HepG2 (cell line): ENCODE measurements around the gene MLYCD. TPM values are rescaled to one million over a fixed set of nuclear protein-coding genes. Genes with fewer than 3 reads are reported as not detected.

ENCODE experiments used
- ARNTL ChIP-seq: sonication (generic); formaldehyde crosslinking; IDR thresholded peaks from 2 replicates; pipeline ENCODE4 v1.4.0; 2020; ENCODE audit warnings: mild to moderate bottlenecking, missing genetic modification reagents
- ATF4 ChIP-seq, 2 experiments: fragments of 450-650 bp in 1 of 2; sonication (generic) in 1 of 2; formaldehyde crosslinking; IDR thresholded peaks; 2 replicates each; pipeline versions ENCODE4 v1.5.0 to v1.8.0; 2020 to 2022; ENCODE audit warnings: mild to moderate bottlenecking in 1 of 2, missing genetic modification reagents in 1 of 2
- FLYWCH1 ChIP-seq: sonication (generic); formaldehyde crosslinking; IDR thresholded peaks from 2 replicates; pipeline ENCODE4 v1.8.1; 2023; ENCODE audit warnings: mild to moderate bottlenecking, missing genetic modification reagents
- GLI4 ChIP-seq: sonication (generic); formaldehyde crosslinking; IDR thresholded peaks from 2 replicates; pipeline ENCODE4 v1.5.1; 2020; ENCODE audit warnings: missing genetic modification reagents, mild to moderate bottlenecking, moderate library complexity, borderline replicate concordance
- HIC2 ChIP-seq: sonication (generic); formaldehyde crosslinking; IDR thresholded peaks from 2 replicates; pipeline ENCODE4 v1.9.0; 2022; ENCODE audit warnings: low read depth, missing genetic modification reagents
- HNRNPLL ChIP-seq: fragments of 200-400 bp; formaldehyde crosslinking; IDR thresholded peaks from 2 replicates; pipeline ENCODE4 v1.6.1; 2017; ENCODE audit warnings: mild to moderate bottlenecking, low read depth, low read length; ENCODE audit not compliant: poor library complexity, severe bottlenecking
- KDM3A ChIP-seq: IDR thresholded peaks from 2 replicates; pipeline ENCODE4 v1.6.1; 2018; ENCODE audit warnings: low read depth, missing compliant biosample characterization
- MED1 ChIP-seq: sonication (generic); formaldehyde crosslinking; IDR thresholded peaks from 2 replicates; pipeline ENCODE4 v1.4.0; 2020; ENCODE audit warnings: missing genetic modification reagents
- NPAS2 ChIP-seq: sonication (generic); formaldehyde crosslinking; IDR thresholded peaks from 2 replicates; pipeline ENCODE4 v1.8.0; 2022; ENCODE audit warnings: mild to moderate bottlenecking, missing genetic modification reagents, borderline replicate concordance
- PHF5A ChIP-seq: IDR thresholded peaks from one replicate; pipeline ENCODE4 v1.6.1; 2018; ENCODE audit warnings: low read depth, missing genetic modification reagents; ENCODE audit not compliant: unreplicated experiment
- TAF15 ChIP-seq: fragments of 200-400 bp; formaldehyde crosslinking; IDR thresholded peaks from one replicate; pipeline ENCODE4 v1.6.1; 2018; ENCODE audit warnings: mild to moderate bottlenecking, low read depth, low read length; ENCODE audit not compliant: poor library complexity, severe bottlenecking
- TBX2 ChIP-seq: sonication (generic); formaldehyde crosslinking; IDR thresholded peaks from 2 replicates; pipeline ENCODE4 v1.5.0; 2020; ENCODE audit warnings: missing genetic modification reagents, mild to moderate bottlenecking, borderline replicate concordance
- ZFP91 ChIP-seq: sonication (generic); formaldehyde crosslinking; IDR thresholded peaks from 2 replicates; pipeline ENCODE4 v1.9.0; 2022; ENCODE audit warnings: missing genetic modification reagents, mild to moderate bottlenecking, borderline replicate concordance
- ZIK1 ChIP-seq: sonication (generic); formaldehyde crosslinking; IDR thresholded peaks from 2 replicates; pipeline ENCODE4 v1.5.0; 2020; ENCODE audit warnings: mild to moderate bottlenecking, low read depth, missing genetic modification reagents, borderline replicate concordance
- ZNF160 ChIP-seq: sonication (generic); formaldehyde crosslinking; IDR thresholded peaks from 2 replicates; pipeline ENCODE4 v1.8.0; 2022; ENCODE audit warnings: mild to moderate bottlenecking, inconsistent platforms, missing genetic modification reagents
- ZNF547 ChIP-seq: sonication (generic); formaldehyde crosslinking; IDR thresholded peaks from 2 replicates; pipeline ENCODE4 v1.5.1; 2020; ENCODE audit warnings: mild to moderate bottlenecking, missing genetic modification reagents
- ZNF552 ChIP-seq: sonication (generic); formaldehyde crosslinking; IDR thresholded peaks from 2 replicates; pipeline ENCODE4 v1.9.0; 2022; ENCODE audit warnings: missing genetic modification reagents, mild to moderate bottlenecking, borderline replicate concordance
- ZNF710 ChIP-seq: sonication (generic); formaldehyde crosslinking; IDR thresholded peaks from 2 replicates; pipeline ENCODE4 v1.5.0; 2020; ENCODE audit warnings: mild to moderate bottlenecking, missing genetic modification reagents, borderline replicate concordance
- ZNF790 ChIP-seq: sonication (generic); formaldehyde crosslinking; IDR thresholded peaks from 2 replicates; pipeline ENCODE4 v1.8.0; 2022; ENCODE audit warnings: missing genetic modification reagents, mild to moderate bottlenecking, borderline replicate concordance
- ZSCAN12 ChIP-seq: sonication (generic); formaldehyde crosslinking; IDR thresholded peaks from 2 replicates; pipeline ENCODE4 v1.9.0; 2021; ENCODE audit warnings: mild to moderate bottlenecking, missing genetic modification reagents
- polyA plus RNA-seq, 8 experiments: library from polyadenylated mRNA; depleted of rRNA in 3 of 8; stranded (reverse) in 7 of 8; unstranded in 1 of 8; fragments of >200 nt; fragmentation: Illumina TruSeq in 4 of 8; extraction: Trizol in 4 of 8; gene quantifications; 2 replicates each; pipeline versions ENCODE4 v1.2.1 to v1.2.3, GENCODE V29; 2011 to 2016; ENCODE audit warnings: low read depth in 4 of 8, missing spikeins in 1 of 8, mixed read lengths in 1 of 8; ENCODE audit not compliant: insufficient read depth in 1 of 8
- total RNA-seq, 5 experiments: library from RNA; depleted of rRNA; stranded (reverse); fragments of >200 nt; fragmentation: Illumina TruSeq; extraction: Trizol; gene quantifications; 2 replicates each; pipeline ENCODE4 v1.2.3, GENCODE V29; 2016; ENCODE audit warnings: low read depth in 1 of 5

The MLYCD gene
- total and polyA plus RNA-seq, 2 of the 13 experiments (the other 11 are each of a cell fraction or from before 2014, with no cell fraction given): 1.8 to 4.0 TPM

- TF ChIP-seq HNRNPLL (no peak), NPAS2 (CRISPR knock-in tag) (no peak), TBX2 (CRISPR knock-in tag) (peak; percentile 72; the same call in 1 of the 2 replicates), ZFP91 (CRISPR knock-in tag) (peak; percentile 13; the same call in 1 of the 2 replicates), GLI4 (CRISPR knock-in tag) (no peak), HIC2 (CRISPR knock-in tag) (peak; percentile 91), ZIK1 (CRISPR knock-in tag) (no peak), ZNF552 (no peak), PHF5A (no peak), MED1 (CRISPR knock-in tag) (peak; percentile 68), TAF15 (no peak), ZNF160 (CRISPR knock-in tag) (no peak), ZSCAN12 (no peak), ARNTL (CRISPR knock-in tag) (0 out of 2 replicates have a peak, but pooled peaks have one; percentile 50), ZNF790 (no peak), ZNF547 (CRISPR knock-in tag) (no peak), ZNF710 (CRISPR knock-in tag) (0 out of 2 replicates have a peak, but pooled peaks have one; percentile 84), ATF4 (CRISPR knock-in tag; IDR thresholded peaks at IDR 0.05) (no peak), FLYWCH1 (CRISPR knock-in tag) (no peak), KDM3A (CRISPR knock-in tag) (no peak)
Measured at GRCh38 chr16:83946781-83947566, 48.1 kb downstream of the MLYCD start (continued).
